ENCODE measurements around the gene P2RX4.

DNA sequence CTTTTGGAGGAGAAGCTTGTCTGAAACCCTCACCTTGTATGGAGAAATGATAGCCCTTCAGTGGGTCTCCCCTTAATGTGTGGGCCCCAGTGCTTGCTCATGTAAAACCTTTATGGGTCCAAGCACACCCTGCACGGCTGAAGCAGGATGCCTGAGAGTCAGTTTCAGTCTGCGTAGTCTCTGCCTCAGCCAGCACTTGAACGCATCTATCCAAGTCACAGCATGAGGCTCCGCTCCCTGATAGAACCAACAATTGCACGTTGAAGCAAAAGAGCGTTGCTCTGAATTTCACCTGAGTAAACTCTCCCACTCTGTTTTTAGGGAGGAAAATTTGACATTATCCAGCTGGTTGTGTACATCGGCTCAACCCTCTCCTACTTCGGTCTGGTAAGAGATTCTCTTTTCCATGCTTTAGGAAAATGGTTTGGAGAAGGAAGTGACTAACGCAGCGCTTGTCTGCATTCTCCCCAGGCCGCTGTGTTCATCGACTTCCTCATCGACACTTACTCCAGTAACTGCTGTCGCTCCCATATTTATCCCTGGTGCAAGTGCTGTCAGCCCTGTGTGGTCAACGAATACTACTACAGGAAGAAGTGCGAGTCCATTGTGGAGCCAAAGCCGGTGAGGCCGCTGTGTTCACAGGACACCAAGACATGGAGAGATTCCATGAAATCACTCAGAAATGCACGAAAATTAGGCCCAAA is 33.0 kb upstream of the P2RX4 start:
- TF ChIP-seq POLR2AphosphoS5 (IDR thresholded peaks at IDR 0.05; ENCODE audit: low read depth, low read length), result no peak
- no peak for TF ChIP-seq TAF1 (IDR thresholded peaks at IDR 0.05; ENCODE audit: borderline replicate concordance, low read depth, low read length)
- no peak for TF ChIP-seq POLR2A (IDR thresholded peaks at IDR 0.05; ENCODE audit: low read depth, low read length)
